ENCODE measurements around the gene THRSP. TPM values are rescaled to one million over a fixed set of nuclear protein-coding genes. Genes with fewer than 3 reads are reported as not detected.

THRSP gene
- total RNA-seq, 1 donor from 2014 or later, result not detected

DNA sequence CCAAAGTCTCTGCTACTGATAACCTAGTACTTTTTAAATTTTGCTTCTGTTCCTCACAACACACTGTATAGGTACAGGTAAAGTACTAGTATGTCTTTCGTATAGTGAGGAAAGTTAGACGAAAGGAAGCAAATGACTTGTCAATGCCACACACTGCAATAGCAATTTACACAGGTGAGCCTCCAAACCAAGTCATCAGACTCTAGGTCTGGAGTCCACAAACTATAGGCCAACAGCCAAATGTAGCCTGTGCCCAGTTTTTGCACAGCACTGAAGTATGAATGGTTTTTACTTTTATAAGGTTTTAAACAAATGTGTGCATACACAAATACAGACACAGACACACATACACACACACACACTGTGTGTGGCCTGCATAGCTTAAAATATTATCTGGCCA, 47.6 kb downstream of the THRSP start:
- H3K4me3 Mint-ChIP-seq (ENCODE audit: unreplicated experiment), result no peak overlapping the region
- no peak overlapping the region for H3K27ac Mint-ChIP-seq (ENCODE audit: unreplicated experiment)
- no peaks in the 10 kb centered on the region for H3K9me3 Mint-ChIP-seq (ENCODE audit: unreplicated experiment)

DNA sequence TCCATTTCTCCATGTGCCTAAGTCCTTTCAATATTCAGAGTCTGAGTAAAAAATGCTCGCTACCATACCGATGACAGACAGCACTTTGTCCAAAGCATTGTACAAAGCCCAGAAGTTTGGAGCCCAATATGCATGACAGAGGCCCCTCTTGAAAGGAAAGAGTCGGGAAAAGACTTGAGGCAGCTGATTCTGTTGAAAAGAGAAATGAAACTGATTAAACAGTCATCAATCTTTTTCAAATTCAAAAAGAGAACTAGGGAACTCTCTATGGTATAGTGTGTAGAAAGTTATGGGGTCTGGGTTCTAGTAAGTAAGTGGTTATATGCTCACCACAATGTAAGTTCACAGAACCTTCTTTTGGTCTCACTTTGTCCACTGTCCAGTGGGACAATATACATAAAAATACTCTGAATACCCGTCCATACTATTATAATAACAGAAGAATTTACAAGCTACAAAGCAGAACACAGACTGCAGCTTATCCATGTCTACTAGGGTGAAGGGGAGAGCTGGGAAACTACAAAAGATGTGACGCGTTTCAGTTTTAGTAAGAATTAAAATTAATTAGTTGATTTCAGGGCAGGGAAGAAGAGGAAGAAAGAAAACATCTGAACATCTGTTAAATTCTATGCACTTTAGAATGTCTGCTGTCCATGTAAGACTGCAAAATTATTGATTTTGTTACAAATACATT, 49.1 kb downstream of the THRSP start:
- H3K9me3 Mint-ChIP-seq (ENCODE audit: unreplicated experiment), result no peaks in the 10 kb centered on the region
- H3K27ac Mint-ChIP-seq (ENCODE audit: unreplicated experiment), result no peak overlapping the region

More for the DNA sequence above, 47.6 kb downstream of the THRSP start:
- TF ChIP-seq, protein P1, sequence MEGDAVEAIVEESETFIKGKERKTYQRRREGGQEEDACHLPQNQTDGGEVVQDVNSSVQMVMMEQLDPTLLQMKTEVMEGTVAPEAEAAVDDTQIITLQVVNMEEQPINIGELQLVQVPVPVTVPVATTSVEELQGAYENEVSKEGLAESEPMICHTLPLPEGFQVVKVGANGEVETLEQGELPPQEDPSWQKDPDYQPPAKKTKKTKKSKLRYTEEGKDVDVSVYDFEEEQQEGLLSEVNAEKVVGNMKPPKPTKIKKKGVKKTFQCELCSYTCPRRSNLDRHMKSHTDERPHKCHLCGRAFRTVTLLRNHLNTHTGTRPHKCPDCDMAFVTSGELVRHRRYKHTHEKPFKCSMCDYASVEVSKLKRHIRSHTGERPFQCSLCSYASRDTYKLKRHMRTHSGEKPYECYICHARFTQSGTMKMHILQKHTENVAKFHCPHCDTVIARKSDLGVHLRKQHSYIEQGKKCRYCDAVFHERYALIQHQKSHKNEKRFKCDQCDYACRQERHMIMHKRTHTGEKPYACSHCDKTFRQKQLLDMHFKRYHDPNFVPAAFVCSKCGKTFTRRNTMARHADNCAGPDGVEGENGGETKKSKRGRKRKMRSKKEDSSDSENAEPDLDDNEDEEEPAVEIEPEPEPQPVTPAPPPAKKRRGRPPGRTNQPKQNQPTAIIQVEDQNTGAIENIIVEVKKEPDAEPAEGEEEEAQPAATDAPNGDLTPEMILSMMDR (IDR thresholded peaks at IDR 0.05), result no peak
- H3K27me3 Mint-ChIP-seq (ENCODE audit: unreplicated experiment), result no peaks in the 10 kb centered on the region
- no peaks in the 10 kb centered on the region for H3K4me1 Mint-ChIP-seq (ENCODE audit: unreplicated experiment)
- no peak for DNase-seq (ENCODE audit: extremely low spot score, unreplicated experiment)
- peaks cover 13% of the 10 kb centered on the region for H3K36me3 Mint-ChIP-seq (ENCODE audit: unreplicated experiment)

More for the DNA sequence above, 49.1 kb downstream of the THRSP start:
- TF ChIP-seq, protein P1 (IDR thresholded peaks at IDR 0.05), result no peak
- H3K36me3 Mint-ChIP-seq (ENCODE audit: unreplicated experiment), result peaks cover 10% of the 10 kb centered on the region
- no peak for DNase-seq (ENCODE audit: extremely low spot score, unreplicated experiment)
- no peaks in the 10 kb centered on the region for H3K4me1 Mint-ChIP-seq (ENCODE audit: unreplicated experiment)
- H3K4me3 Mint-ChIP-seq (ENCODE audit: unreplicated experiment), result no peak overlapping the region
- no peaks in the 10 kb centered on the region for H3K27me3 Mint-ChIP-seq (ENCODE audit: unreplicated experiment)

Other genes starting within 250 kb of the THRSP start
- gene RSF1, start 243.1 kb upstream of the THRSP start, total RNA-seq, result 74.2 and 85.6 TPM in 2 replicates
- 38.0 and 43.8 TPM in 2 replicates for gene AAMDC, start 242.7 kb upstream of the THRSP start, total RNA-seq
- gene INTS4, start 69.2 kb upstream of the THRSP start, total RNA-seq, result 37.9 and 41.6 TPM in 2 replicates
- 0.73 and 1.0 TPM in 2 replicates for gene KCTD14, start 40.6 kb upstream of the THRSP start, total RNA-seq
- 182 and 199 TPM in 2 replicates for gene NDUFC2, start 16.0 kb downstream of the THRSP start, total RNA-seq
- gene ALG8, start 75.8 kb downstream of the THRSP start, total RNA-seq, result 35.1 and 41.7 TPM in 2 replicates
- gene KCTD21, start 124.8 kb downstream of the THRSP start, total RNA-seq, result 10.7 and 10.8 TPM in 2 replicates
- gene USP35, start 125.1 kb downstream of the THRSP start, total RNA-seq, result 10.9 and 11.1 TPM in 2 replicates

Measured in osteocyte (in vitro differentiated cells).